Astrocyte of the hippocampus (primary cell): ENCODE results near the gene TULP4.
"Not testable (repeated sequence)": the region's sequence is repeated elsewhere in the genome, so short reads cannot be mapped to it uniquely, and the experiment has no call there.

Experiments
- DNase-seq: peaks from one replicate; pipeline ENCODE4 v3.0.0; 2011; ENCODE audit warnings: low read depth, low spot score

TULP4 gene

GRCh38 chr6:158328952-158329351, 16.7 kb downstream of the TULP4 start:
- no peak for DNase-seq

- no peak for DNase-seq
Observed at GRCh38 chr6:158329531-158329930, 17.3 kb downstream of the TULP4 start.

DNA sequence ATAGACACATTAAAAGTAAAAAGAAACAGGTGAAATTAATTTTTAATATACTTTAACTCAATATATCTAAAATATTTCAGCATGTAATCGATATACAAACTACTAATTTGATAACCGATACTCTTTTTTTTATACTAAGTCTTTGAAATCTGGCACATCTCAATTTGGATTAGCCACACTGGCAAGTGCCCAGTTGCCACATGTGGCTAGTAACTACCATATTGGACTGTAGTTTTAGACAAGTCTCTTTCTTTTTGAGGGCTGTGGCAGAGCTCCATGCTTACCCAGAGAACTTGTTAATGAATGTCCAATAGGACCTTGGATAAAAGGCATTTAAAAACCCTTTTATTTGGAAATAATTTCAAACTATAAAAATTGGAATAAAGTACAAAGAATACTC, 17.8 kb downstream of the TULP4 start:
- DNase-seq: no peak

DNA sequence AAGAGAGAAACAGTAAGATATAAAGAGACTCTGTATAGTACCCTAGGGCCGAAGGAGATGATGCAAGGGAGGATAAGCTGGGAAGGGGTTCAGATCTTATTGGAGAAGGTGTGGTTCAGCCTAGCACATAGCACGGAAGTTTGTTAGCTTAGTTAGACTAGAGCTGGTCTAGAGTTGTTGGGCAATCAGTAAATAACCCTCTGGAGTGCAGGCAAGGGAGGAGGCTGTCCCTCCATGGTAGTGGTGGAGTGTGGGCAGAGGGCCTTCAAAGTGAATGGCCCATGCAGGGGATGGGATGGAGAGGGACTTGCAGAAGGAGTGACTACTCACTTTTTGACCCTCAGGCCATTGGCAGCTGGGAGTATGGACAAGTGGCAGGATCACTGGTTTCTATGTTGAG, 20.0 kb downstream of the TULP4 start:
- DNase-seq: no peak

GRCh38 chr6:158333094-158333493, 20.8 kb downstream of the TULP4 start:
- no peak for DNase-seq

- DNase-seq: no peak
Observed at GRCh38 chr6:158334534-158334933, 22.3 kb downstream of the TULP4 start.

DNA sequence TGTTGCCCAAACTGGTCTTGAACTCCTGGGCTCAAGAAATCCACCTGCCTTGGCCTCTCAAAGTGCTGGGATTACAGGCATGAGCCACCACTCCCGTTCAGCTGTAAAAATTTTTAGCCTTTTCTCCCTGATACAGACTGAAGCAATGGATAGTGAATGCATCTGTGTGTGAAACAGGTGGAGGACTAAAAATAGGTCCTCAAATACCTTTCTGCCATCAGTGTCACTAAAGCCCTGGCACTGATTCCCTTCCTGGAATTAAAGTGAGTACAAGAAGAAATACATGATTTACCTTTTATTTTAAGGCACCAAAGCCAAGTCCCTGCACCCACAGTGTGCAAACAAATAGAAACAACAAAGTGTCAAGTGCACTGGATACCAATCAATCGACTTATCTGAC, 25.1 kb downstream of the TULP4 start:
- DNase-seq: no peak

- no peak for DNase-seq
Observed at GRCh38 chr6:158338311-158339112, 26.2 kb downstream of the TULP4 start.

- DNase-seq: not testable (repeated sequence)
Observed at GRCh38 chr6:158339197-158339596, 26.9 kb downstream of the TULP4 start.

DNA sequence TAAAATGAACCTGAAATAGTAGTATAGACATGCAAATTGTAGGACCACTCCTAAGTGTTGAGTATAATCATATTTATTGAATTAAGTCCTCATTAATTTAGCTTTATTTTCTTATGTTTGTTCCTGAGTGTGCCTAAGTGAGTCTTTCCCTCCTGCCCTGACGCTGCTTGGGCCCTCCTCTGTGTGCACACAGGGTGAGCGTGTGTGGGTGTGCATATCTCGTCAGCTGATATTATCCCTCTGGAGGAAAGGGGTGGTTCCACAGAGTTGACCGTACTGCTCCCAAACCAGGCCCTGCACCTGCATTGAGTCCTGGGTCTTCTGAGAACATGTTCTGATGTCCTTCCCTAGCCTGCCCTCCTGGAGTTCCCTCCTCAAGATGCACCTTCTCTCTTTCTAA, 28.0 kb downstream of the TULP4 start:
- no peak for DNase-seq

DNA sequence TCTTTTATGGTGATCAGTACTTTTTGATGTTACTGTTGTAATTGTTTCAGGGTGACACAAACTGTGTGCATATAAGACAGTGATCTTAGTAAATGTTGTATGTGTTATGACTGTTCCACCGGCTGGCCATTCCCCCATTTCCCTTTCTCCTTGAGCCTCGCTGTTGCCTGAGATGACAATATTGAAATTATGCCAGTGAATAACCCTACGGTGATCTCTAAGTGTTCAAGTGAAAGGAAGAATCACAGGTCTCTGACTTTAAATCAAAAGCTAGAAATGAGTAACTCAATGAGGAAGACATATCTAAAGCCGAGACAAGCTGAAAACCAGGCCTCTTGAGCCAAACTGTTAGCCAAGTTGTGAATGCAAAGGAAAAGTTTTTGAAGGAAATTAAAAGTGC, 32.3 kb downstream of the TULP4 start:
- DNase-seq: no peak

DNA sequence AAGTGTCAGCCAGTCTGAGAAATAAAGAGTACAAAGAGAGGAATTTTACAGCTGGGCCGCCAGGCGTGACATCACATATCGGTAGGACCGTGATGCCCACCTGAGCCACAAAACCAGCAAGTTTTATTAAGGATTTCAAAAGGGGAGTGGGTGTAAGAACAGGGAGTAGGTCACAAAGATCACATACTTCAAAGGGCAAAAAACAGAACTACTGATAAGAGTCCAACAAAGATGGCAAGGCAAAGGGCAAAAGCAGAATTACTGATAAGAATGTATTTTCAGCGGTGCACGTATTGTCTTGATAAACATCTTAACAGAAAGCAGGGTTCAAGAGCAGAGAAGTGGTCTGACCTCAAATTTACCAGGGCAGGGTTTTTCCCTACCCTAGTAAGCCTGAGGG, 33.2 kb downstream of the TULP4 start:
- not testable (repeated sequence) for DNase-seq

GRCh38 chr6:158347335-158347734, 35.1 kb downstream of the TULP4 start:
- DNase-seq: no peak

- not testable (repeated sequence) for DNase-seq
Observed at GRCh38 chr6:158348737-158349504, 36.7 kb downstream of the TULP4 start.

DNA sequence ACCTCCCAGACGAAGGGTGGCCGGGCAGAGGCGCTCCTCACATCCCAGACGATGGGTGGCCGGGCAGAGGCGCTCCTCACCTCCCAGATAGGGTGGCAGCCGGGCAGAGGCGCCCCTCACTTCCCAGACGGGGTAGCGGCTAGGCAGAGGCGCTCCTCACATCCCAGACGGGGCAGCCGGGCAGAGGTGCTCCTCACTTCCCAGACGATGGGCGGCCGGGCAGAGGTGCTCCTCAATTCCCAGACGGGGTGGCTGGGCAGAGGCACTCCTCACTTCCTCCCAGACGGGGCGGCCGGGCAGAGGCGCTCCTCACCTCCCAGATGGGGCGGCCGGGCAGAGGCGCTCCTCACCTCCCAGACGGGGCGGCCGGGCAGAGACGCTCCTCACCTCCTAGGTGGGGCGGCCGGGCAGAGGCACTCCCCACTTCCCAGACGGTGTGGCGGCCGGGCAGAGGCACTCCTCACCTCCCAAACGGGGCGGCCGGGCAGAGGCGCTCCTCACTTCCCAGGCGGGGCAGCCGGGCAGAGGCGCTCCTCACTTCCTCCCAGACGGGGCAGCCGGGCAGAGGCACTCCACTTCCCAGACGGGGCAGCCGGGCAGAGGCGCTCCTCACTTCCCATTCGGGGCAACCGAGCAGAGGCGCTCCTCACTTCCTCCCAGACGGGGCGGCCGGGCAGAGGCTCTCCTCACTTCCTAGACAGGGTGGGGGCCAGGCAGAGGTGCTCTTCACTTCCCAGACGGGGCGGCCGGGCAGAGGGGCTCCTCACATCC, 37.4 kb downstream of the TULP4 start:
- not testable (repeated sequence) for DNase-seq

GRCh38 chr6:158350731-158351130, 38.5 kb downstream of the TULP4 start:
- not testable (repeated sequence) for DNase-seq

GRCh38 chr6:158353883-158354877, 41.9 kb downstream of the TULP4 start:
- peak; percentile 65 for DNase-seq

- no peak for DNase-seq
Observed at GRCh38 chr6:158356586-158357546, 44.6 kb downstream of the TULP4 start.

- no peak for DNase-seq
Observed at GRCh38 chr6:158357570-158358216, 45.4 kb downstream of the TULP4 start.
